Skeletal muscle tissue (tissue), 4 donors: ENCODE results near the gene NPHP4. TPM values are rescaled to one million over a fixed set of nuclear protein-coding genes. Genes with fewer than 3 reads are reported as not detected.

ENCODE experiments used
- H3K27ac ChIP-seq: one replicate; pipeline ENCODE4 v1.7.0; 2013; ENCODE audit warnings: mild to moderate bottlenecking, low read depth, low read length, inconsistent platforms
- H3K27me3 ChIP-seq, 3 donors: one replicate each; pipeline ENCODE4 v1.7.0; 2013; ENCODE audit warnings: low read length in 3 of 3; ENCODE audit not compliant: control insufficient read depth in 3 of 3, insufficient read depth in 3 of 3
- H3K36me3 ChIP-seq, 3 donors: one replicate each; pipeline ENCODE4 v1.7.0; 2013; ENCODE audit warnings: low read length in 3 of 3; ENCODE audit not compliant: control insufficient read depth in 3 of 3, insufficient read depth in 3 of 3
- H3K4me1 ChIP-seq, 3 donors: one replicate each; pipeline ENCODE4 v1.7.0; 2013; ENCODE audit warnings: low read length in 3 of 3, mild to moderate bottlenecking in 3 of 3; ENCODE audit not compliant: control insufficient read depth in 3 of 3, insufficient read depth in 3 of 3
- H3K4me3 ChIP-seq, 3 donors: one replicate each; pipeline ENCODE4 v1.7.0; 2013; ENCODE audit warnings: low read length in 3 of 3
- H3K9ac ChIP-seq, 3 donors: one replicate each; pipeline ENCODE4 v1.7.0; 2013; ENCODE audit warnings: low read length in 3 of 3, mild to moderate bottlenecking in 3 of 3, moderate library complexity in 2 of 3, low read depth in 1 of 3
- H3K9me3 ChIP-seq, 3 donors: one replicate each; pipeline ENCODE4 v1.7.0; 2013; ENCODE audit warnings: low read length in 3 of 3; ENCODE audit not compliant: control insufficient read depth in 3 of 3
- total RNA-seq: library from RNA; depleted of rRNA; stranded (reverse); fragments of >200 nt; gene quantifications from one replicate; pipeline ENCODE4 v1.2.3, GENCODE V29; 2014
- donor health status: Osteomylitis.

Gene NPHP4
- total RNA-seq, 1 donor from 2014 or later: 5.2 TPM

- no peaks in the 10 kb centered on the region for H3K27me3 ChIP-seq
- H3K36me3 ChIP-seq: peaks cover 9 to 18% (median 13%) of the 10 kb centered on the region in 3 donors
- H3K9ac ChIP-seq: no peak overlapping the region
- H3K4me3 ChIP-seq: no peak overlapping the region
- H3K9me3 ChIP-seq: no peaks in the 10 kb centered on the region
- H3K4me1 ChIP-seq: no peaks in the 10 kb centered on the region
- no peak overlapping the region for H3K27ac ChIP-seq
These were observed 84.3 kb downstream of the NPHP4 start for GRCh38 chr1:5907966-5908365.

GRCh38 chr1:5907386-5907785 lies 84.8 kb downstream of the NPHP4 start:
- Histone ChIP-seq H3K36me3 (peaks cover 9 to 18% (median 13%) of the 10 kb centered on the region in 3 donors), H3K4me3 (no peak overlapping the region)

GRCh38 chr1:5906966-5907365 lies 85.3 kb downstream of the NPHP4 start:
- Histone ChIP-seq H3K4me3 (no peak overlapping the region), H3K27me3 (no peaks in the 10 kb centered on the region), H3K9me3 (no peaks in the 10 kb centered on the region), H3K36me3 (peaks cover 9 to 18% (median 13%) of the 10 kb centered on the region in 3 donors), H3K9ac (no peak overlapping the region), H3K27ac (no peak overlapping the region), H3K4me1 (no peaks in the 10 kb centered on the region)

More at GRCh38 chr1:5907386-5907785, 84.8 kb downstream of the NPHP4 start:
- Histone ChIP-seq H3K27ac (no peak overlapping the region), H3K4me1 (no peaks in the 10 kb centered on the region), H3K9me3 (no peaks in the 10 kb centered on the region), H3K27me3 (no peaks in the 10 kb centered on the region), H3K9ac (no peak overlapping the region)

- Histone ChIP-seq H3K9me3 (no peaks in the 10 kb centered on the region), H3K27ac (no peak overlapping the region), H3K4me1 (no peaks in the 10 kb centered on the region), H3K27me3 (no peaks in the 10 kb centered on the region), H3K36me3 (peaks cover 9 to 18% (median 13%) of the 10 kb centered on the region in 3 donors), H3K9ac (no peak overlapping the region), H3K4me3 (no peak overlapping the region)
These were observed 86.1 kb downstream of the NPHP4 start for GRCh38 chr1:5906116-5906515.

GRCh38 chr1:5905436-5905835 lies 86.8 kb downstream of the NPHP4 start:
- no peak overlapping the region for H3K27ac ChIP-seq
- no peaks in the 10 kb centered on the region for H3K4me1 ChIP-seq
- no peaks in the 10 kb centered on the region for H3K9me3 ChIP-seq
- no peak overlapping the region for H3K9ac ChIP-seq
- H3K36me3 ChIP-seq: peaks cover 9 to 18% (median 13%) of the 10 kb centered on the region in 3 donors
- no peaks in the 10 kb centered on the region for H3K27me3 ChIP-seq
- H3K4me3 ChIP-seq: no peak overlapping the region

- H3K36me3 ChIP-seq: peaks cover 9 to 18% (median 13%) of the 10 kb centered on the region in 3 donors
- no peak overlapping the region for H3K9ac ChIP-seq
- no peak overlapping the region for H3K4me3 ChIP-seq
- no peaks in the 10 kb centered on the region for H3K4me1 ChIP-seq
- H3K27me3 ChIP-seq: no peaks in the 10 kb centered on the region
- H3K9me3 ChIP-seq: no peaks in the 10 kb centered on the region
- no peak overlapping the region for H3K27ac ChIP-seq
These were observed 87.7 kb downstream of the NPHP4 start for GRCh38 chr1:5904551-5904950.

- no peaks in the 10 kb centered on the region for H3K9me3 ChIP-seq
- H3K9ac ChIP-seq: no peak overlapping the region
- no peaks in the 10 kb centered on the region for H3K4me1 ChIP-seq
- no peaks in the 10 kb centered on the region for H3K27me3 ChIP-seq
- H3K36me3 ChIP-seq: peaks cover 9 to 18% (median 13%) of the 10 kb centered on the region in 3 donors
- H3K4me3 ChIP-seq: no peak overlapping the region
- H3K27ac ChIP-seq: no peak overlapping the region
These were observed 88.5 kb downstream of the NPHP4 start for GRCh38 chr1:5903680-5904079.

GRCh38 chr1:5903031-5903430 lies 89.2 kb downstream of the NPHP4 start:
- Histone ChIP-seq H3K27me3 (no peaks in the 10 kb centered on the region), H3K9ac (no peak overlapping the region), H3K27ac (no peak overlapping the region), H3K36me3 (peaks cover 9 to 18% (median 13%) of the 10 kb centered on the region in 3 donors), H3K9me3 (no peaks in the 10 kb centered on the region), H3K4me3 (no peak overlapping the region), H3K4me1 (no peaks in the 10 kb centered on the region)

GRCh38 chr1:5901841-5902240 lies 90.4 kb downstream of the NPHP4 start:
- no peaks in the 10 kb centered on the region for H3K4me1 ChIP-seq
- H3K27me3 ChIP-seq: no peaks in the 10 kb centered on the region
- no peaks in the 10 kb centered on the region for H3K9me3 ChIP-seq
- H3K36me3 ChIP-seq: peaks cover 11 to 18% (median 13%) of the 10 kb centered on the region in 3 donors
- no peak overlapping the region for H3K4me3 ChIP-seq
- no peak overlapping the region for H3K27ac ChIP-seq
- no peak overlapping the region for H3K9ac ChIP-seq

- H3K9ac ChIP-seq: no peak overlapping the region
- H3K36me3 ChIP-seq: peaks cover 11 to 18% (median 13%) of the 10 kb centered on the region in 3 donors
- H3K4me1 ChIP-seq: no peaks in the 10 kb centered on the region
These were observed 91.1 kb downstream of the NPHP4 start for GRCh38 chr1:5901150-5901549.

More at GRCh38 chr1:5901150-5901549, 91.1 kb downstream of the NPHP4 start:
- Histone ChIP-seq H3K4me3 (no peak overlapping the region), H3K27ac (no peak overlapping the region), H3K27me3 (no peaks in the 10 kb centered on the region), H3K9me3 (no peaks in the 10 kb centered on the region)
